A549 (cell line): Measurements from ENCODE around the gene CNTN1.

Experiments
- BHLHE40 ChIP-seq: IDR thresholded peaks from 2 replicates; pipeline ENCODE4 v1.6.1; 2012; ENCODE audit warnings: low read depth, low read length, inconsistent platforms
- CBX8 ChIP-seq: fragments of 200-600 bp; sonication (generic); IDR thresholded peaks from 2 replicates; pipeline ENCODE4 v1.6.1; 2016
- CHD2 ChIP-seq: fragments of 150-350 bp; IDR thresholded peaks from 2 replicates; pipeline ENCODE4 v1.6.1; 2014; ENCODE audit warnings: low read length; ENCODE audit not compliant: partially characterized antibody
- POLR2A ChIP-seq: IDR thresholded peaks from 2 replicates; pipeline ENCODE4 v1.6.1; 2012; ENCODE audit warnings: mild to moderate bottlenecking, low read length
- RAD21 ChIP-seq, 2 experiments: fragments of >200 bp in 1 of 2; sonication (Bioruptor Twin) in 1 of 2; formaldehyde crosslinking in 1 of 2; IDR thresholded peaks in 1 of 2; conservative IDR thresholded peaks in 1 of 2; 2 replicates in 1 of 2; 3 replicates in 1 of 2; pipeline ENCODE4 v1.6.1; 2012 to 2018; ENCODE audit warnings: inconsistent platforms in 1 of 2
- TF ChIP-seq, protein P1 (sequence below): fragments of 450-650 bp; IDR thresholded peaks from 2 replicates; pipeline ENCODE4 v1.6.1; 2014; ENCODE audit warnings: antibody characterized with exemption
- TF ChIP-seq, protein P2 (sequence below): IDR thresholded peaks from 2 replicates; pipeline ENCODE4 v1.6.1; 2012
- TF ChIP-seq, protein P3 (sequence below): fragments of >200 bp; sonication (Bioruptor Twin); formaldehyde crosslinking; IDR thresholded peaks from 3 replicates; pipeline ENCODE4 v1.5.1; 2016
- TF ChIP-seq, protein P4 (sequence below): fragments of 150-350 bp; IDR thresholded peaks from 2 replicates; pipeline ENCODE4 v1.6.1; 2014; ENCODE audit warnings: low read depth, mild to moderate bottlenecking, low read length

DNA sequence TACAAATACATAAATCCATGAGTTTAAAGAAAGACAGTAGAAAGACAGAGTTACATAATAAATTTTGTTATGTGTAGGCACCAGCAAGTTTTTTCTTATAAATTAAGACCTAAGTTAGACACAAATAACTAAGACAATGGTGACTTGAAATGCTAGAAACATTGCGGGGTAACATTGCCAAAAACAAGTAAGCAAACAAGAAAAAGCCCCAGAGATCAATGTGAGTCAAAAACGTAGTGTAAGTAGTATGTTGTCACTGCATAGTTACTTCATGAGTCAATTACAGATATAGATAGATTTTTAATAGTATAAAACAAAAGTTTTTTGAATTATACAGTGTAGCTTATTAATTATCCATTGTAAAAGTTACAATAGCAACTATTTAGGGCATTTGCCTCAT is 83.4 kb downstream of the CNTN1 start:
- no peak for TF ChIP-seq POLR2A
- TF ChIP-seq, protein P1, sequence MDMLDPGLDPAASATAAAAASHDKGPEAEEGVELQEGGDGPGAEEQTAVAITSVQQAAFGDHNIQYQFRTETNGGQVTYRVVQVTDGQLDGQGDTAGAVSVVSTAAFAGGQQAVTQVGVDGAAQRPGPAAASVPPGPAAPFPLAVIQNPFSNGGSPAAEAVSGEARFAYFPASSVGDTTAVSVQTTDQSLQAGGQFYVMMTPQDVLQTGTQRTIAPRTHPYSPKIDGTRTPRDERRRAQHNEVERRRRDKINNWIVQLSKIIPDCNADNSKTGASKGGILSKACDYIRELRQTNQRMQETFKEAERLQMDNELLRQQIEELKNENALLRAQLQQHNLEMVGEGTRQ, result no peak
- no peak for TF ChIP-seq CHD2
- no peak for TF ChIP-seq RAD21 (conservative IDR thresholded peaks at IDR 0.05 in 1 of 2, IDR thresholded peaks at IDR 0.05 in 1 of 2)
- TF ChIP-seq, protein P2, sequence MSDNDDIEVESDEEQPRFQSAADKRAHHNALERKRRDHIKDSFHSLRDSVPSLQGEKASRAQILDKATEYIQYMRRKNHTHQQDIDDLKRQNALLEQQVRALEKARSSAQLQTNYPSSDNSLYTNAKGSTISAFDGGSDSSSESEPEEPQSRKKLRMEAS, result no peak
- no peak for TF ChIP-seq CBX8
- TF ChIP-seq, protein P3, sequence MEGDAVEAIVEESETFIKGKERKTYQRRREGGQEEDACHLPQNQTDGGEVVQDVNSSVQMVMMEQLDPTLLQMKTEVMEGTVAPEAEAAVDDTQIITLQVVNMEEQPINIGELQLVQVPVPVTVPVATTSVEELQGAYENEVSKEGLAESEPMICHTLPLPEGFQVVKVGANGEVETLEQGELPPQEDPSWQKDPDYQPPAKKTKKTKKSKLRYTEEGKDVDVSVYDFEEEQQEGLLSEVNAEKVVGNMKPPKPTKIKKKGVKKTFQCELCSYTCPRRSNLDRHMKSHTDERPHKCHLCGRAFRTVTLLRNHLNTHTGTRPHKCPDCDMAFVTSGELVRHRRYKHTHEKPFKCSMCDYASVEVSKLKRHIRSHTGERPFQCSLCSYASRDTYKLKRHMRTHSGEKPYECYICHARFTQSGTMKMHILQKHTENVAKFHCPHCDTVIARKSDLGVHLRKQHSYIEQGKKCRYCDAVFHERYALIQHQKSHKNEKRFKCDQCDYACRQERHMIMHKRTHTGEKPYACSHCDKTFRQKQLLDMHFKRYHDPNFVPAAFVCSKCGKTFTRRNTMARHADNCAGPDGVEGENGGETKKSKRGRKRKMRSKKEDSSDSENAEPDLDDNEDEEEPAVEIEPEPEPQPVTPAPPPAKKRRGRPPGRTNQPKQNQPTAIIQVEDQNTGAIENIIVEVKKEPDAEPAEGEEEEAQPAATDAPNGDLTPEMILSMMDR, result no peak
- no peak for TF ChIP-seq BHLHE40
- TF ChIP-seq, protein P4, sequence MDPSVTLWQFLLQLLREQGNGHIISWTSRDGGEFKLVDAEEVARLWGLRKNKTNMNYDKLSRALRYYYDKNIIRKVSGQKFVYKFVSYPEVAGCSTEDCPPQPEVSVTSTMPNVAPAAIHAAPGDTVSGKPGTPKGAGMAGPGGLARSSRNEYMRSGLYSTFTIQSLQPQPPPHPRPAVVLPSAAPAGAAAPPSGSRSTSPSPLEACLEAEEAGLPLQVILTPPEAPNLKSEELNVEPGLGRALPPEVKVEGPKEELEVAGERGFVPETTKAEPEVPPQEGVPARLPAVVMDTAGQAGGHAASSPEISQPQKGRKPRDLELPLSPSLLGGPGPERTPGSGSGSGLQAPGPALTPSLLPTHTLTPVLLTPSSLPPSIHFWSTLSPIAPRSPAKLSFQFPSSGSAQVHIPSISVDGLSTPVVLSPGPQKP, result no peak
